HUES48 (cell line): ENCODE measurements around the gene SKAP1.
A peak's percentile ranks its signal among the peaks of the same experiment; 100 is the strongest.

ENCODE experiments used
- H3K27ac ChIP-seq: one replicate; pipeline ENCODE4 v1.7.0; 2013; ENCODE audit warnings: low read depth, low read length, inconsistent platforms
- H3K27me3 ChIP-seq: 2 replicates; pipeline ENCODE4 v1.6.1; 2013; ENCODE audit warnings: mild to moderate bottlenecking, low read length; ENCODE audit not compliant: control insufficient read depth, insufficient read depth
- H3K36me3 ChIP-seq: 2 replicates; pipeline ENCODE4 v1.6.1; 2013; ENCODE audit warnings: low read length; ENCODE audit not compliant: control insufficient read depth, insufficient read depth
- H3K4me1 ChIP-seq: 2 replicates; pipeline ENCODE4 v1.6.1; 2013; ENCODE audit warnings: mild to moderate bottlenecking, low read length; ENCODE audit not compliant: control insufficient read depth, insufficient read depth
- H3K4me3 ChIP-seq: 2 replicates; pipeline ENCODE4 v1.5.1; 2013; ENCODE audit warnings: mild to moderate bottlenecking, low read depth, low read length
- H3K9ac ChIP-seq: 2 replicates; pipeline ENCODE4 v1.6.1; 2013; ENCODE audit warnings: mild to moderate bottlenecking, low read depth, low read length, moderate library complexity
- H3K9me3 ChIP-seq: 2 replicates; pipeline ENCODE4 v1.6.1; 2013; ENCODE audit warnings: low read length; ENCODE audit not compliant: control insufficient read depth, insufficient read depth

The SKAP1 gene

DNA sequence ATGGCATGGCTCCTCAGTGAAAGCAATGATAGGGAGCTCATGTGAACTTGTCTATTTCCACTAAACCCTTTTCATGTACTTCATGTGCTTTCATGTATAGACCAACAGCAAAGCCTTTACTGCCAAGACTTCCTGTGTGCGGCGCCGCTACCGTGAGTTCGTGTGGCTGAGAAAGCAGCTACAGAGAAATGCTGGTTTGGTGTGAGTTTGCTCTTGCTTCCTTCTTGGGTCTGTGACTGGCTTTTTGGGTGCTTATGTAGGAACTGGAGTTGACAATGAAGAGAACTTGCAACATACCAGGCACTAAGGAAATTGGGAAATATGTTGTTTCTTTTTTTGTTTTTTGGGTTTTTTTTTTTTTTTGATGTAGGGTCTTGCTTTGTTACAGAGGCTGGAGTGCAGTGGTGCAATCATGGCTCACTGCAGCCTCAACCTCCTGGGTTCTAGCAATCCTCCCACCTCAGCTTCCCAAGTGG is 316.8 kb downstream of the SKAP1 start:
- Histone ChIP-seq H3K36me3 (peaks cover 29% of the 10 kb centered on the region), H3K27ac (no peak overlapping the region)

DNA sequence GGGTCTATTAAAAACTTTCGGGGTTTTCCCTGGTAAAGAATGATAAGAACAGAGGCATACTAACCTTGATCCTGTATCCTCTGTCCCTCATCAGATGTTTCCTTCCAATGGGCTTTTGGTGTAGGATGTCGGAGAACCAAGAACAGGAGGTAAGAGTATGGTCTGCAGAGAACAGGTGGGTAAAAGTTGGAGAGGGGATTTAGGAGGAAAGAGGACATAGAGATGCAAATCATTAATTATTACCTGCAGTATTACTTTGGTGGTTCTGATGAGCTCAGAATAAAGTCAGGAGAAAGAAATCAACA is 318.1 kb downstream of the SKAP1 start:
- no peak overlapping the region for H3K4me3 ChIP-seq
- no peak overlapping the region for H3K9ac ChIP-seq
- no peak overlapping the region for H3K27ac ChIP-seq
- no peaks in the 10 kb centered on the region for H3K27me3 ChIP-seq
- no peaks in the 10 kb centered on the region for H3K9me3 ChIP-seq
- peaks cover 20% of the 10 kb centered on the region for H3K36me3 ChIP-seq
- no peaks in the 10 kb centered on the region for H3K4me1 ChIP-seq

More for the DNA sequence above, 316.8 kb downstream of the SKAP1 start:
- no peaks in the 10 kb centered on the region for H3K9me3 ChIP-seq
- H3K4me3 ChIP-seq: no peak overlapping the region
- H3K4me1 ChIP-seq: no peaks in the 10 kb centered on the region
- no peaks in the 10 kb centered on the region for H3K27me3 ChIP-seq
- H3K9ac ChIP-seq: no peak overlapping the region

DNA sequence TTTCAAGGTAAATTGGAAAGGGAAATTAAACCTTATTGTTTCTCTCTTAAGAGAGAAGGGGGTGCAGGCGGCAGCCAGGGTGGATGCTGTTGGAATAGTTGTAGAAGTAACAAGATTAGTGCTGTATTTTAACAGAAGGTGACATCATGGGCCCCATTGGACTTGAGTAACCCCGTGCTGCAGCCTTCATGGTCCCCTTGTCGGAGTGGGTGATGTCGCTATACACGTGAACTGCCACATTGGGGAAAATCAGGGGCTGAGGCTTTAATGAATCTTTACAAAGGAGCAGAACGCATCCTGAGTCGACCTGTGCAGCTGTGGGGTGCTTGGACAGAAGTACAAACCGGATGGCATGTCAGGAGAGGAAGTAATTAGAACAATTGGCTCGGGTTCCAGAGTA is 319.3 kb downstream of the SKAP1 start:
- Histone ChIP-seq H3K27ac (no peak overlapping the region), H3K4me3 (no peak overlapping the region)

DNA sequence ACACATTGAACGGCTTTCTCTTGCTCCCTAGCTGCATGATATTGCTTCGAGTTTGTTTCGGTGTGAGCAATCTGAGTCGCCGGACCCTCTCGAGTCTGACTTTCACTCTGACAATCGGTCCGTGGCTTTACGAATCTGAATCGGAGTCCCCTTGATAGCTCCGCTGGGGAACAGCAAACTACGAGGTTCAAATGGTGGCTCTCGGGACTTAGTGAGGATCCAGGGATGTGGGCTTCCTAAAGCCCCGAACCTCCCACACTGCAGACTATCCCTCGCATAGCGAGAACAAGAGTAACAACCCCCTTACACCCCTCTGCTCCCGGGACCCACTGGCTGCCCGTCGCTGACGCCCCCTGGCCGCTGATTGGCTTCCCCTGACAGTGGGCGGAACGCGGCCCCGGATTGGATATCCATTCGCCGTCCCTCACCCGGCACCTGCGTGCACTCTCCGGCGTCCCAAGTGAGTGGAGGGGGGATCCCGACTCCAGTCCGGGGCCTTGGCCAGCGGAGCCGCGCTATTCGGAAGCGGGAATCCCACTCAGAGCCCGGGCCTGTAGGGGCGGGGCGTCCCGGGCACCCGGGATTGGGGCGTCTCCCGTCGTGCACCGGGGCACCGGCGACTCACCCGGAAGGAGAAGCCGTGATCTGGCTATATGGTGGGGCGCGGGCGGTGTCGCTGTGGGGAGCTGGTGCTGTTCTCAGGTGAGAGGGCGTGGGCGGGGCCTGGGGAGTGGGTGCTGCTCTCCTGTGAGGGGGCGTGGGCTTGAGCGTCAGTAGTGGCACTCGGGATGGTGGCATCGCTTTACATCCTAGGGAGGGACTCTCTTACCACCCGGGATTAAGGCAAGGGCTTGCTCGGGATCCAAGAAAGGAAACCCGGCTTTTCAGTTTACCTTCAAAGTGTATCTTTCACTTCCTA is 322.6 kb downstream of the SKAP1 start, which contains the start of gene SNX11:
SNX11 (plus strand) TSS at position 630 of the 919 bp plus-strand sequence. CDS start 4,278 bp downstream, outside the sequence.
- Histone ChIP-seq H3K4me1 (no peaks in the 10 kb centered on the region), H3K27me3 (no peaks in the 10 kb centered on the region), H3K27ac (peak within 1 kb of the TSS; percentile 95), H3K4me3 (peak within 1 kb of the TSS; percentile 100), H3K9me3 (no peaks in the 10 kb centered on the region), H3K9ac (peak within 1 kb of the TSS; percentile 88), H3K36me3 (no peaks in the 10 kb centered on the region)

More for the DNA sequence above, 319.3 kb downstream of the SKAP1 start:
- Histone ChIP-seq H3K4me1 (no peaks in the 10 kb centered on the region), H3K36me3 (peaks cover 13% of the 10 kb centered on the region), H3K9me3 (no peaks in the 10 kb centered on the region), H3K9ac (no peak overlapping the region), H3K27me3 (no peaks in the 10 kb centered on the region)

DNA sequence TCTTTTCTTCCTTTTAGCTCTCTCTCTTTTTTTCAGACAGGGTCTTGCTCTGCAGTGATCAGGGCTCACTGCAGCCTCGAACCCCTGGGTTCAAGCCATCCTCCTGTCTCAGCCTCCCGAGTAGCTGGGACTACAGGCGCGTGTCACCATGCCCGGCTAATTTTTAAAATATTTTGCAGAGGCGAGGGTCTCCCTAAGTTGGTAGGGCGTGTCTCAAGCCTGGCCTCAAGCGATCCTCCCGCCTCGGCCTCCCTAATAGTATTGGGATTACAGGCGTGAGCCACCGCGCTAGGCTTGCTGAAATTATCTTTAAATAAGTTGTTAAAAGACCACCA is 323.2 kb downstream of the SKAP1 start:
- H3K36me3 ChIP-seq: no peaks in the 10 kb centered on the region
- no peaks in the 10 kb centered on the region for H3K27me3 ChIP-seq
- H3K27ac ChIP-seq: peak overlapping the region; percentile 95
- H3K9me3 ChIP-seq: no peaks in the 10 kb centered on the region
- peak overlapping the region; percentile 100 for H3K4me3 ChIP-seq
- H3K9ac ChIP-seq: peak overlapping the region; percentile 17
- H3K4me1 ChIP-seq: no peaks in the 10 kb centered on the region

DNA sequence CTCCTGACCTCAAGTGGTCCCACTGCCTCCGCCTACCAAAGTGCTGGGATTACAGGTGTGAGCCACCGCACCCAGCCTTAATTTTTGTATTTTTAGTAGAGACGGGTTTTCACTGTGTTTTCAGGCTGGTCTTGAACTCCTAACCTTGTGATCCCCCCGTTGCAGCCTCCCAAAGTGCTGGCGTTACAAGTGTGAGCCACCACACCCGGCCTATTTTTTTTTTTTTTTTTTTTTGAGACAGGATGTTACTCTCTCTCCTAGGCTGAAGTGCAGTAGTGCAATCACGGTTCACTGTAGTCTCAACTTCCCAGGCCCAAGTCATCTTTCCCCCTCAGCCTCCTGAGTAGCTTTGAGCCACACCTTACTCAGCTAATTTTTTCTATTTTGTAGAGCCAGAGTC is 325.6 kb downstream of the SKAP1 start:
- Histone ChIP-seq H3K9me3 (no peaks in the 10 kb centered on the region), H3K4me1 (no peaks in the 10 kb centered on the region)

DNA sequence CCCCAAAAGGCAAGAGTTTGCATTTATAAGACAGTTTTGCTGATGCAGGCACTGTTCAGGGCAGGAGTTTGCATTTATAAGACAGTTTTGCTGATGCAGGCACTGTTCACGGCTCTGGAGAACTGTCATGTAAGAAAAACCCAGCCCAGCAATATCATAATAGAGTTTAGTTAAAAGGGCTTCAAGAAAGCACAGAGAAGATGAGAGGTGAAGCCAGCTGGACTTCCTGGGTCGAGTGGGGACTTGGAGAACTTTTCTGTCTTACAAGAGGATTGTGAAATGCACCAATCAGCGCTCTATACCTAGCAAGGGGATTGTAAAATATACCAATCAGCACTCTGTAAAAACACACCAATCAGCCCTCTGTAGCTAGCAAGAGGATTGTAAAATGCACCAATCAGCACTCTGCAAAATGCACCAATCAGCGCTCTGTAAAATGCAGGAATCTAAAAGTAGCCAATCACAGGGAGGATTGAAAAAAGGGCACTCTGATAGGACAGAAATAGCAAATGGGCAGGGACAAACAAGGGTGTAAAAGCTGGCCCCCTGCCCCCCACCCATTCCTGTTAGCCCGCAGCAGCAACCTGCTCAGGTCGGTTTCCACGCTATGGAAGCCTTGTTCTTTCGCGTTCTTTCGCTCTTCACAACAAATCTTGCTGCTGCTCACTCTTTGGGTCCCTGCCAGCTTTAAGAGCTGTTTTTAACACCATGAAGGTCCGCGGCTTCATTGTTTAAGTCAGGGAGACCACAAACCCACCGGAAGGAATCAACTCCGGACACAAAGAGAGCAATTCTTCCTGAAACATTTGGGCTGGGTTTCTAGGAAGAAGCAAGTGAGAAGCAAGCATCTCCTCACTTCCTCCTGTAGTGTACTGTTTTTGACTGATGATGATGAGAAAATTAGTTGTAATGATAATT is 327.0 kb downstream of the SKAP1 start:
- no peaks in the 10 kb centered on the region for H3K9me3 ChIP-seq
- H3K27me3 ChIP-seq: no peaks in the 10 kb centered on the region
- no peak overlapping the region for H3K4me3 ChIP-seq
- H3K27ac ChIP-seq: no peak overlapping the region
- H3K9ac ChIP-seq: no peak overlapping the region
- no peaks in the 10 kb centered on the region for H3K36me3 ChIP-seq
- no peaks in the 10 kb centered on the region for H3K4me1 ChIP-seq

More for the DNA sequence above, 325.6 kb downstream of the SKAP1 start:
- H3K9ac ChIP-seq: no peak overlapping the region
- no peaks in the 10 kb centered on the region for H3K27me3 ChIP-seq
- no peak overlapping the region for H3K27ac ChIP-seq
- H3K4me3 ChIP-seq: no peak overlapping the region
- H3K36me3 ChIP-seq: no peaks in the 10 kb centered on the region

DNA sequence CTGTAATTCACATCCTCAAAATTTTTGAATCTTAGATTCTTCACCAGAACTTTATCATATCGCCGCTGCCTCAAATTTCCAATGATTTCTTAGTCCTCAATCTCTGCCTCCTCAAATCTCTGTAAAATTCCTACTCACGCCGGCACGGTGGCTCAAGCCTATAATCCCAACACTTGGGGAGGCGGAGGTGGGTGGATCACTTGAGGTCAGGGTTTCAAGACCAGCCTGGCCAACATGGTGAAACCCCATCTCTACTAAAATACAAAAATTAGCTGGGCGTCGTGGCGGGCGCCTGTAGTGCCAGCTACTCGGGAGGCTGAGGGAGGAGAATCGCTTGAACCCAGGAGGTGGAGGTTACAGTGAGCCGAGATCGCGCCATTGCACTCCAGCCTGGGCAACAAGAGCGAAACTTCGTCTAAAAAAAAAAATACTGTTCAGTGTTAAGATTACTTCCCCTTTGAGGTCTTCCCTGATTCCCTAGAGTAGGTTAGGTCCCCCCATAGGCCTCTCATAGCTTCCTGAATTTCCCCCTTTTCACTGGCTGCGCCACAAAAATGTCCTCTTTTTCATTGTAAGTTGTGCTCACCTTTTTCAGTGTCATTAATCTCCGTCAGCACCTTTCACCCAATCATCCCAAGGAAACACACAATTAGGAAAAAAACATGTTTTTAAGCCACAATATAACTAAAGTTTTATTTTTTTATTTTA is 327.8 kb downstream of the SKAP1 start:
- H3K4me3 ChIP-seq: peak overlapping the region; percentile 89
- no peaks in the 10 kb centered on the region for H3K36me3 ChIP-seq
- H3K9ac ChIP-seq: no peak overlapping the region
- no peaks in the 10 kb centered on the region for H3K9me3 ChIP-seq
- H3K27me3 ChIP-seq: no peaks in the 10 kb centered on the region
- H3K4me1 ChIP-seq: no peaks in the 10 kb centered on the region
- no peak overlapping the region for H3K27ac ChIP-seq

DNA sequence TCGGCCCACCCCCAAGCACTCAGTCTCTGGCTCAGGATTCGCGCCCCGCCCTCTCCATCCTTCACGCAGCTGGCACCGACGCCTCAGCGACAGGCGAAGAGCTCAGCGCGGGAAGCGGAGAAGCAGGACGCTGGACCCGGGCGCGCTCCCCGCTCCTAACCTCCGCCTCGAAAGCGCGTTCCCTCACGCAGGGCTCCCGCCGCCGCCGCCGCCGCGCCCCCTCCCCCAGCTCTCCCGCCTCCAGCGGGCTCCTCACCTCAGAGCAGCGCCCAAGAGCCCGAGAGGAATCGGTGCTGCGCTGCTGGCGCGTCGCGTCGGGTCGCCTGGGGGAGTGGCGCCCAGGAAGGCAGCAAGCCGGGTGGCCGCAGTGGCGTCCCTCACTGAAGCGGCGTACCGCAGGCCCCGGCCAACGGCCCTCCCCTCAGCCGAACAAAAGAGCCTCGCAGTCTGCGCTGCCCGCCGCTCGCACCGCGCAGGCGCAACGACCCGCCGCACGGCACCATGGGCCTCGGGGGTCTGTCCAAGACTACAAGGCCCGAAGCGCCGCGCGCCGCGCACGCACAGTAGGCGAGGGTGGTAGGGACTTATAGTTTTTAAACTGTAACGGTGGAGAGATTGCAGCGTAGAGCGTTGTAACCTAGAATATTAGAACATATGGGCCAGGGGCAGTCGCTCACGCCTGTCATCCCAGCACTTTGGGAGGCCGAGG is 328.8 kb downstream of the SKAP1 start, which contains the start of gene CBX1:
CBX1 (minus strand) TSS at position 467 of the 709 bp plus-strand sequence. CDS start 24,474 bp downstream, outside the sequence.
- H3K4me3 ChIP-seq: peak within 1 kb of the TSS; percentile 89
- peak within 1 kb of the TSS; percentile 80 for H3K9ac ChIP-seq
- peaks cover under 1% of the 10 kb centered on the region; the same call in 1 of the 2 replicates for H3K36me3 ChIP-seq
- no peaks in the 10 kb centered on the region for H3K9me3 ChIP-seq
- peak within 1 kb of the TSS; percentile 96 for H3K27ac ChIP-seq
- H3K27me3 ChIP-seq: no peaks in the 10 kb centered on the region
- no peaks in the 10 kb centered on the region for H3K4me1 ChIP-seq

DNA sequence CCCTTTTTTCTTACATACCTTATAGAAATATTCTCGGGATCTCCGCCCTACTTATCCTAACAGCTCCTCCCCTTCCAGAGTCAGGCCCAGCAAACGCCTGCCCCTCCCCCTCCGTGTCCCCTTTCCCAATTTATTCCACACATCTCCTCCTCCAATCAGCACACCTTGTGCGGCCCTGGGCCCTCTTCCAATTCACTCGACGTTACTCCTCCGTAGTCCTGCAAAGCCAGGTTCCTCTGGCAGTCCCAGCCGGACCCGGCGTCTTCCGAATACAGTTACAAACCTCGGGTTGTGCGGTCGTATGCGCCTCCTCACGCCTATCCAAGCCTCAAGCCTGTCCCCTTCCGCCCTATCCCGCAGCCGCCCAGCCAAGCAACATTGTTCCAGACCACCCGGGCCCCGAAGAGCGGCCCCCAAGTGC is 329.4 kb downstream of the SKAP1 start:
- peaks cover 4% of the 10 kb centered on the region; the same call in 1 of the 2 replicates for H3K36me3 ChIP-seq
- no peaks in the 10 kb centered on the region for H3K4me1 ChIP-seq
- H3K4me3 ChIP-seq: peak overlapping the region; percentile 89
- H3K27ac ChIP-seq: peak overlapping the region; percentile 96
- no peaks in the 10 kb centered on the region for H3K27me3 ChIP-seq
- no peaks in the 10 kb centered on the region for H3K9me3 ChIP-seq
- H3K9ac ChIP-seq: peak overlapping the region; percentile 80
